ENCODE data around the gene WWOX.

GRCh38 chr16:78428193-78428592, 328.7 kb downstream of the WWOX start:
- no peak for TF ChIP-seq CTCF (IDR thresholded peaks at IDR 0.05; ENCODE audit: poor library complexity)
- TF ChIP-seq EZH2 (IDR thresholded peaks at IDR 0.05; ENCODE audit: borderline replicate concordance): no peak

Data from hepatocyte (in vitro differentiated cells).